GM18507 (cell line): ENCODE data around the gene LMTK2.
"Not testable (repeated sequence)": the region's sequence is repeated elsewhere in the genome, so short reads cannot be mapped to it uniquely, and the experiment has no call there.

Experiments
- DNase-seq: peaks from one replicate; pipeline ENCODE4 v3.0.0; 2011; ENCODE audit warnings: low read depth; ENCODE audit not compliant: insufficient read length; ENCODE audit errors: extremely low spot score
- FAIRE-seq: peaks from 2 replicates; lab custom pipeline; 2011; peaks lifted over from hg19 to GRCh38; lab: Jason Lieb, UNC

The LMTK2 gene

DNA sequence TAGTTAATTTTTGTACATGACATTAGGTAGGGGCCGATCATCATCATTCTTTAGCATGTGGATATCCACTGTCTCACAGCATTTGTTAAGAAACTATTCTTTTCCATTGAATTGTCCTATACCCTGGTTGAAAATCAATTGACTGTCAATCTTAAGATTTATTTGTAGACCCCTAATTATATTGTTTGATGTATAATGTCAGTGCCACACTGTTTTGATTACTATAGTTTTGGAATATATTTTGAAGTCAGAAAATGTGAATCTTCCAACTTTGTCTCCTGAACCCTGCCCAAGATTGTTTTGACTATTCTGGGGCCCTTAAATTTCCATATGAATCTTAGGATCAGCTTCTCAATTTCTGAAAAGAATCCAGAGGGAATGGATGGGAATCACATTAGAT, 6.6 kb upstream of the LMTK2 start:
- no peak for DNase-seq
- no peak for FAIRE-seq

DNA sequence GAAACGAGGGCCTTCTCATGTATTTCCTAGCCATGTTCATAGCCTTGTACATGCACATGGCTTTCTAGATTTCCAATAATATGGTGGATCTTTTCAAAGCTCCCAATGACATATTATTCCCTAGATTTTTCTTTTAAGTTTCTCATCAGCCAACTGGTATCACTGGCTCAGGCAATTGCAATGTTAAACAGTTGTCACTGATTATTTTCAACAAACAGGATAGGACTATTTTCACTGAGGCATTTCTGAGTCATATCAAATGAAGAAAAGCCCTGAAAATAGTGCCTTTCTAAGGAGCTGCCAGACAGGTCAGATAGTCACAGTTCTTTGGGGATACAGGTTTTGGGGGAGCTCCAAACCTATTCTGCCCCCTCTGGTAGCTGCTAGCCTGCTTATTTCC, 4.5 kb upstream of the LMTK2 start:
- DNase-seq (no peak), FAIRE-seq (no peak)

DNA sequence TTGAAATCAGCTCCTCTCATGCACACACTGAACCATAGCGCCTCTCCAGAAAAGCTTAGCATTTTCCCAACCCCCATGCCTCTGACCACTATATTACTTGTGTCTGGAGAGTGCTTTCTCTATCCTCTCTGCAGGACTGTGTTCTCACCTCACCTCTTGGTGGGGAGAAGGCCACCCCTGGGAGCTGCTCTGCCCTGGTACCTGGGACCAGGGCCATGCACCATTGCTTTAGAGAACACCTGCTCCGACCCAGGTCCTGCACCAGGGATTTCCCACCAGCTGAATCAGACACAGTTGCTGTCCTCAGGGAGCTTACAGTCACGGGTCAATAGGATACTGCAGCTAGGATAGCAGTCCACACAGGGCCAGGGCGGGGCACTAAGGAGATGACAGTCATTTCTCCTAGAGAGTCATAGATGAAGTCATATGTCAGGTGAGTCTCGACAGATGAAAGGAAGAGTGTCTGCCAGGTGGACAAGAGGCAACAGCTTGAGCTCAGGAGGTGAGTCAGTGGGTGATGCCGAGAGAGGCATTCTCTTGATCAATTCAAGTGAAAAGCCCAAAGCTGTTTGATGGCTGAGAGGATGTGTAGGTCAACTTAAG, 619 bp upstream of the LMTK2 start:
- DNase-seq (no peak), FAIRE-seq (no peak)

DNA sequence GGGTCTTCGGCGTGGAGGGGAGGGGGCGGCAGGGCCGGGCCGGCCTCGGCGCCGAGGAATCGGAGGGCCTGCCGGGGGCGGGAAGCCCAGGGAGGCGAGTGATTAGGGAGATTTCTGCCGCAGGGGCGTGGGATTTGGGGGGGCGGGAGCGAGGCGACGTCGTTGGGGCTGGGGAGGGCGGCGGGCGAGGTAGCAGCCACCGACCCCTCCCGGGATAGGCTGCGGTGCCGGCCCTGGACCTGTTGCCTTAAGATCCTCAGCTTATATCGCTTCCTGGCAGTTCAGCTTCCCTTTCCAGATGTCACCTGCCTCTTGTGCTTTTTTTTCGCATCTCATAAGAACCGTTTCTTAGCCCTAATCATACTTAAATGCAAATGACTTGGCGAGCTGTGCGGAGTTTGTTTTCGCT, 655 bp downstream of the LMTK2 start:
- DNase-seq = no peak
- no peak for FAIRE-seq

DNA sequence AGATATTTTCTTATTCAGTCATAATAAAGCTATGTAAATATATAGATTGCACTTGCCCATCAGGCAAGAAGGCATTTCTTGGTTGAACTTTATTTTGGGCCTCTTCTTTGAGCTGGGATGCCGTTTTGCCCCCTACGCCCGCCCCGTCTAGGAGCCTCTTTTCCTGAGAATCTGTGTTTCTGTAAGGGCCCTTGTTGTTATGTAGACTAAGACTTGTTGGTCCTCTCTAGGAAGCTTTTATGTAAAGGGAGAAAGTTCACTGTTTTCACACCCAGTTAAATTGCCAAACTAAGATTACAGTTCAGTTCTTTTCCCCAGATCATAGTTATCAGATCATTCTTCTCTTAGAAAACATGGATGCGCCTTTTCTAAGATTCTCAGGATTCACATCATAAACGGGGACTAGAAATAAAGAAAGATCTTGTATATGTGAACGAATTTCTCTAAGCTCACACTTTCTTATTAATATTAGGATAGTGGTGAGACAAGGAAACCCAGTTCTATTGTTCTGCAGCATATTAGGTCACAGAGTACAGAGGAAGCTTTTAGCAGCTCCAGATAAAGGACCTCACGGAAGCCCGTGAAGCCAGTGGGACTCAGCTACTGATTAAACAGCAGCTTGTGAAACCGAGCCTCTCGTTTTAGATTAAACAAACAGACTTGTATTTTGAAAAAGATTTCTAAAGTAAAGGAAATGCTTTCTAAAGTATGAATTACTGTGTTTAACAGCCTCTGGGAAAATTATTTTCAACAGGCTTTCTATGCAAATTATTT, 3.8 kb downstream of the LMTK2 start:
- no peak for DNase-seq

DNA sequence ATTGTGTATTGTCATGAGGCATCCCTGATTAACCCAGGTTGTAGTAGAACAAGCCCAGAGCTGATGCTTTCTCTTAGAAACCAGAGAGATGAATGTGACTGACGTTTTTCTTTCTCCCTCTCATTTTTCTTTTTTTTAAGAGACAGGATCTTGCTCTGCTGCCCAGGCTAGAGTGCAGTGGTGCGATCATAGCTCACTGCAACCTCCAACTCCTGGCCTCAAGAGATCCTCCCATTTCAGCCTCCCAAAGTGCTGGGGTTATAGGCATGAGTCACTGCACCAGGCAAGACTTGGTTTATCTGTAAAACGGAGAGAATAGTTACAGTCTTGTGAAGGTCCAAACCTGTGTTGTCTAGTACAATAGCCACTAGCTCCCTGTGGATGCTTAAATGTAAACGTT, 5.4 kb downstream of the LMTK2 start:
- no peak for DNase-seq

More for the DNA sequence above, 3.8 kb downstream of the LMTK2 start:
- no peak for FAIRE-seq

DNA sequence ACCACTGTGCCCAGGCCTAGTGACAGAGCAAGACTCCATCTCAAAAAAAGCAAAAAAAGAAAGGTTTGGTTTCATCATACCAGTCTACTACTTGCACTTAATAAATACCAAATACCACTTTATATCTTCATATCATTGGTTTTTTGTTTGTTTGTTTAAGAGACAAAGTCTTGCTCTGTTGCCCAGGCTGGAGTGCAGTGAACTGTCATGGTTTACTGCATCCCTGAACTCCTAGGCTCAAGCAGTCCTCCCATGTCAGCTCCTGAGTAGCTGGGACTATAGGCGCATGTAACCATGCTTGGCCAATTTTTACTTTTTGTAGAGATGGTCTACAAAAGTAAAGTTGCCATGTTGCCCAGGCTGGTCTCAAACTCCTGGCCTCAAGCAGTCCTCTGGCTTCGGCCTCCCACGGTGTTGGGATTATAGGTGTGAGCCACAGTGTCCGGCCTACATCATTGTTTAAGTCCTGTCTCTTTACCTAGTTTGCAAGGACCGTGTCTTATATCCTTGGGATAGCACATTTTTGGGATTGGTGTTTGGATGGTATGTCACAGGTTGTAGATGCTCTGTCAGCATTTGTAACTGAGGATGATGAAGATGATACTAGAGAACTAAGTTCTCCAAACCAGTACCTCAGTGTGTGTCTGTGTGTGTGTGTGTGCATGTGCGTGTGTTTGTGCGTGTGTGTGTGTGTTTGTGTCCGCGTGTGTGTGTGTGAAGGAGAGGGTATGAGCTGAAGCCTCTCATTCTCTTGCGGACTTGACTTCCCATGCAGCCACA, 9.3 kb downstream of the LMTK2 start:
- DNase-seq (no peak), FAIRE-seq (no peak)

More for the DNA sequence above, 5.4 kb downstream of the LMTK2 start:
- no peak for FAIRE-seq

DNA sequence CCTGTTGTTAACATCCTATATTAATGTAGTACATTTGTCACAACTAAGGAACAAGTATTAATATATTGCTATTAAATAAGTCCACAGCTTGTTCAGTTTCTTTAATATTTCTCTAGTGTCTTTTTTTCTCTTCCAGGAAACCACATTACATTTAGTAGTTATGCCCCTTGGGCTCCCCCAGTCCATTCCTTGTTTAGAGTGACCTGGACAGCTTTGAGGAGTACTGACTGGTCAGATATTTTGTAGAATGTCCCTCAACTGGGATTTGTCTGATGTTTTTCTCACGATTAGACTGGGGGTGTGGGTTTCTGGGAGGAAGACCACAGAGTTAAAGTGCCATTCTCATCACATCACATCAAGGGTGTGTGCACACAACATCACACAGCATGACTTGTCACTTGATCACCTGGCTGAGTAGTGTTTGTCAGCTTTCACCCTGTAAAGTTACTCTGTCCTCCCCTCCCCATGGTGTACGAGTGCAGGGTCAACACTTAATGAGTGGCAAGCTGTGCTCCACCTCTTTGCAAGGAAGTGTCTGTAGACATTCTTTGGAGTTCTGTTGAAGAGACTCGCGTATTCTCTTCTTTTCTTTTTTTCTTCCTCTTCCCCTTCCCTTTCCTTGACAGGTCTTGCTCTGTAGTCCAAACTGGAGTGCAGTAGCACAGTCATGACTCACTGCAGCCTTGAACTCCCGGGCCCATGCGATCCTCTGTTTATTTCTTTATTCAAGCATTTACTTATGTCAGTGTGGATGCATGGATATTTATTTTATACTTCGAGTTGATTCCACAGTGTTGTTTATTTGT, 10.2 kb downstream of the LMTK2 start:
- FAIRE-seq = no peak

DNA sequence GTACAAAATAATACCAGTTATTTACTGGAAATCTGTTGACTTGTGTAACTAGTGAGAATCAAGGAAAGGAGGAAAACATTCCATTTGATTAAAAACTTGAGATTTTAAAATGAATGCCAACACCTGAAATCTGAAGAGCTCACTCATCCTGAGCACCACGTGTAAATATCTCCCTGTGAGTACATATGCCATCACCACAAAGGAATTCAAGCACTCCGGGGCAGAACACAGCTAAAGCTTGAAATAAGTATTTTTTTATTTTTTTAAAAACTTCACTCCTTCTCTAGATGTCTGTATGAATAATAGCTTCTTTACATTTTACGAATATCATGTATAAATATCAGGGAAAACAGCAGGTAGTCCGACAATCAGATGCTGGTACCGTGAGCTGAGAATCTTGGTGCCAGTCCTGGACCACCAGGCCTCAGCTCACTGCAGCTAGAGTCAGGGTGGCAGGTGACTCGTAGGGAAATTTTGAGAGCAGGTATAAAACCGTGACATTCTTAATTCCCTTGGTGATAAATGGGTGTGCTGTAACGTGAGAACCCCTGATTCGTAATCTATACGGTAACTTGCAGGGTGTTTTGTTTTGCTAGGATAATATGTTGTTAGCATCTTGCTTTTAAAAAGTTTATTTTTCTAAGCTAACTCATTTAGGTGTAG, 12.7 kb downstream of the LMTK2 start:
- DNase-seq (no peak), FAIRE-seq (no peak)

More for the DNA sequence above, 10.2 kb downstream of the LMTK2 start:
- DNase-seq = no peak

DNA sequence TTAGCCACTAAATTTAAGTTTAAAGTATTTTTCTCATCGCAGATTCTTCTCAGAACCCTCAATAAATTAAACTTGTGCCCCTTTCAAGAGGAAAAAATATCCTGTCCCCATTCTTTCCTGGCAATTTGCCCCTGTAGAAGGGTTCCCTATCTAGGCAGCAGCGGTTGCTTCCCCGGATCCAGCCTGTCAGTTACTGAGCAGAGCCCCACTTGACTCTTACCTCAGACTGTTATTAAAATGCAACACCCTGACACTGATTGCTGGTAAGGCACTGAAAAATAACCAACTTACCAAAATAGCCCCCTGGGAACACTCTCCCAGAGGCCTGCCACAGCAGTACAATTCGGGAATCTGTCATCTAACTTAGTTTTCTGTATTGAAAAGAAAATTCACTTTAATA, 13.9 kb downstream of the LMTK2 start:
- FAIRE-seq (no peak), DNase-seq (no peak)

DNA sequence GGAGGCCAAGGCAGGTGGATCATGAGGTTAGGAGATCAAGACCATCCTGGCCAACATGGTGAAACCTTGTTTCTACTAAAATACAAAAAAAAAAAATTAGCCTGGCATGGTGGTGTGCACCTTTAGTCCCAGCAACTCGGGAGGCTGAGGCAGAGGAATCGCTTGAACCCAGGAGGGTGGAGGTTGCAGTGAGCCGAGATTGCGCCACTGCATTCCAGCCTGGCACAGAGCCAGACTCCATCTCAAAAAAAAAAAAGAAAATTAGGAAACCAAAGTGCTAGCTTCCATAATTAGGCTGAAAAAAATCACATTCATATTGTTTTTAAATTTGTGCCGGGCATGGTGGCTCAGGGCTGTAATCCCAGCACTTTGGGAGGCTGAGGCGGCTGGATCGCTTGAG, 14.7 kb downstream of the LMTK2 start:
- DNase-seq, FAIRE-seq: not testable (repeated sequence)

DNA sequence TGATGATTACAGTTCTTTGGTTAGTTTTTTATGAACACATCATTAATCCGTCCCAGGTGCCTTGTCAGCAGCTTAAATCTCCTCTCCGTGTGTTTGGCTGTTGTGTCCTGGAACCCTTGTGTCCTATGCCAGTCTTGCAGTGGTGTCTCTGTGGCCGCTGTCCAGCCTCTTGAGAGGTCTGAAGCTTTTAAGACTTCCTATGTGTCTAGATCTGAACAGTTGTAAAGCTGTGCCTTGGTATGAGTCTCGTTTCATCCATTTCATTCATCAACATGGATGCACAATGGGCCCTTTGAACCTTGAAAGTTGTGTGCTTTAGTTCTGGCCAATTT, 16.7 kb downstream of the LMTK2 start:
- DNase-seq (no peak), FAIRE-seq (no peak)

DNA sequence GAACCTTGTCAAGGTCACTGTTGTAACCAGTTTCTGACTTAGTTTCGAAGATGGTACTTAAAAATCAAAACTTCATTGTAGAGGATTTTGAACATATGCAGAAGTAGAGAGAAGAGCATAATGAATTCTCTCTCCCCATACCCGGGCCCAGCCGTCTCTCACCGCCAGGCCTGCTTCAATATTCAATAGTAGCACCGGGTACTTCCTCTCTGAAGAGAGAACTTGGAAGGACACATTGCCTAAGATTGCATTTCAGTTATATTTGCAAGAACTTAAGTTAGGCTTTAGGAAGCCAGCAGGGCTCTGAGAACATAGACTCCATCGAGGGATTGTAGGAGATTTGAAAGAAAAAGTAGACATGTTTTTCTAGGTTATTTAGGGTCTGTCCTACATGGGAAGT, 19.1 kb downstream of the LMTK2 start:
- FAIRE-seq (no peak), DNase-seq (no peak)

DNA sequence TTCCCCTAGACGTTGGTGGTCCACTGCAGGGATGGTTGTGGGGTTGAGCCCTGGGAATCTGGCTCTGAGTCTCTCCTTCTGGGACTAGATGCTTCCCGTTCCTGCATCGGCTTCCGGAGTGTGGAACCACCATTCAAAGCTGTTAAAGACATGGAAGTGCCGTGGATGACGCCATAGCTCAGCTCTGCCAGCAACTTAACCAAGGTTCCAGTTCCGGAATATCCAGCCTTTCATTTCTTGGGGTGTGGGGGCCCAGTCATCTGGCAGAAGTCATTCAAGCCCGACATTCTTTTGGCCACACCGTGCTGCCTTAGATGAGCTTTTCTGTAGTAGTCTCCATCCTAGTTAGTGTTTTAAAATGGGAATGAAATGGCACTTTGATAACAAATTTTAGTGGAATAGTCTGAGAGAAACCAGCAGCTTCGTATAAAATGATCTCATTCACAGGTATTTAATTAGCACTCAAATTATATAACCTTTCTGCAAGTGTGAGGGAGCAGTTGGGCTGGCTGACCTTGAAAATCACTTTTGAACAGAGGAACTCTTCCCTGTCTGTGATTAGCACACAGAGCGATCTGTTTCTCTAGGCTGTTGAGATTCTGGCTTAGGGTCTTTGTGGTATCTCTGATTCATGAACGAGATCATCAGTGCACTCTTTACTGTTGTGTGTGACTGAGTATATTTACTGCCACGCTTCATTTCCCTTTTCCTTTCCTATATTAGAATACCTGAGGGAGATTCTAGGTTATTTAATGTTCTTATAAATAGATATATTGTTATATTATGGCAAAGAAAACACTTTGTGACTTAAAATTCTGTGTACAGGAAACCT, 19.9 kb downstream of the LMTK2 start:
- no peak for DNase-seq
- FAIRE-seq = no peak

DNA sequence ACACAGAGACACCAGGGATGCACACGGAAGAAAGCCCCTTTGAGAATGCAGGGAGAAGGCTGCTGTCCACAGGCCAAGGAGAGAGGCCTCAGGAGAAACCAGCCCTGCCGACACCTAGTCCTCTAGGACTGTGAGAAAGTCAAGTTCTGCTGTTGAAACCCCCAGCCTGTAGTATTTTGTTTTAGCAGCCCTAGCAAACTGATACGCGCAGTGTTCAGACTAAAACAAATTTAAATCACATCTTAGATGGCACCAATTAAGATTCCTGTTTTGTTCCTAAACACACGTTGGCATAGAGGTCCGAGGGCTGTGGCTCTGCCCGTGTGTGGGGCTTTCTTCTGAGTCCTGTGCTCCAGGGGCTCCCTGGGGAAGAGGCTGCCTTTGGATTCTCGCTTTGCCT, 21.7 kb downstream of the LMTK2 start:
- DNase-seq (no peak), FAIRE-seq (no peak)

DNA sequence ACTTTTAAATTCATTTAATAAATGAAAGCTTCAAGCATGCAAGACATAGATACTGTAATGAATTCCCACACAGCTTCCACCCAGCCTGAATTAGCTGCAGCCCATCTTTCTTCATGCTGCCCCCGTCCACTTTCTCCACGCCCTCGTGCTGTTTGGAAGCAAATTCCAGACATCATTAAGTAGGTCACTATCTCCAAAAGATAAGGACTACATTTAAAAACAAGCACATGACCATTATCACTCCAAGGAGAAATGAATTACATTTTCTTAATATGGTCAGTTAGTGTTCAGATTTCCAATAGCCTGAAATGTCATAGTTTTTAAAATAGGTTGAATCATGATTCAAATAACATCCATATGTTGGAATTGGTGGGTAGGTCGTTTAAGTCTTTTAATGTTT, 24.3 kb downstream of the LMTK2 start:
- FAIRE-seq (no peak), DNase-seq (no peak)

DNA sequence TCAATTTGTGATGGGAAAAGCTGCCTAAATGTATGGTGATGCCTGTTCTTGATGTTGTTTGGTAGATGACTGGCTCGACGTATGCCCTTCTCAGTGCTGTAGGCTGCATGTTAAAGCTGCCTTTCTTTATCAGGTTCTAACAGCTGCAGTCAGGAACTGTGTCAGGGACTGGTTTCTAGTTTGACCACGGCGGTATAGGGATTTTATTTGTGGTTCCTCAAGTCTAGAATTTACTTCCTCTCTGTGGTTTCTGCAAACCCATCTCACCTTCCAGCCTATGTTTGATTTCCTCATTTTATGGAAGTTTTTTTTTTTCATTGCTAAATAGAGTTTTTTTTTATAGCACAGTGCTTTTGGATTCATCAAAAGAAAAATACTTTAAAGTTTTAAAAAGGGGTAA, 26.5 kb downstream of the LMTK2 start:
- no peak for DNase-seq
- FAIRE-seq = peak; percentile 93

DNA sequence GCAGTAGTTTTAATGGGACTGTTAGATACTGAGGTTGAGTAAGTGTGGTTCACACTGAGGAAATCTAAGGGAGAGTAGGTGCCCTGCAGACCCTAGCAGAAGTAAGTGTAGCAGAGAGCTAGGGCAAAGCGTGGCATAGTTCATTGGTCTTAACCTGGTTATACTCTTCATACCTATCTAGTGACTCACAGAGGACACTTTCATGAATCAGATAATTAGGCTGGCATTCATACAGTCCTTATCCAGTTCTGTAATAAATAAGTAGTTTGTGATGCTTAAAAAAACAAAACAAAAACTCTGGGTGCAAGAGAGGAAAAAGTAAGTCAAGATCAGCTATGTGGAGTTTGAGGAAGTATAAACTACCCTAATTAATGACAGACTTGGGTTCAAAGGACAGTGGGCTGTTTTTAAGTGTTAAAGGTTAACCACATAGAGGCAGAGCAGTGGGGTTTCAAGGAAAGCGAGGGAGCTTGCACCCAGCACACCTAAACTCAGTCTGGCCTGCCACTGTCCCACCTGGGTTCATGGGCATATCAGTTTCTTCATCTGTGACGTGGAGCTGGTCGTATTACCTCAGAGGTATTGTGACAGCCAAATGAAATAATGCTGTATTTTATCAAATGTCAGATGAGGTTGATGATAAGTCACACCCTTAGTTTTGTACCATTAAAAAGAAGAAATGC, 27.1 kb downstream of the LMTK2 start:
- DNase-seq (no peak), FAIRE-seq (peak; percentile 5)
